OCI-LY7 (cell line): ENCODE data around the gene SNCB.

Source experiments
- EZH2phosphoT487 ChIP-seq: fragments of 200-600 bp; sonication (generic); IDR thresholded peaks from 2 replicates; pipeline ENCODE4 v1.6.1; 2018; ENCODE audit warnings: low read depth, borderline replicate concordance, mild to moderate bottlenecking, mixed run types, antibody characterized with exemption, low read length, moderate library complexity, mixed read lengths
- TF ChIP-seq, protein P1 (sequence below): fragments of 200-600 bp; sonication (generic); conservative IDR thresholded peaks from 2 replicates; pipeline ENCODE4 v1.5.1; 2014; ENCODE audit warnings: mild to moderate bottlenecking, antibody characterized with exemption, low read length, moderate library complexity, mixed read lengths

DNA sequence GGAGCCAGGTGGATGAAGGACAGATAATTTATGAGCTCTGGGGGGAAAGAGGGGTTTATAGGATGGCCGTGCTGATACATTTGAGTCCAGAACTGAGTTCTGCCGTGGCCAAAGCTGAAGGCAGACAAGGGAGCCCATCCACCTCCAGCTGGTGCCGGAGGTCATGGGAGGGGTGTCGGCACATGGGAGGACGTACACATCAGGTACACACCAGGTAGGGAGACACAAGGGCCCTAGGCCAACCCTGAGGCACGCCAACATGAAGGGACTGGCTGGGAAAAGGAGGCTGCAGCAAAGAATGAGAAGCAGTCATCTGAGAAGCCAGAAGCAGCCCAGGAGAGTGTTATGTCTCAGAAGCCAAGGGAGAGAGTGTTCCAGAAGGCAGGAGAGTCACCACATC is 18.3 kb downstream of the SNCB start:
- TF ChIP-seq, protein P1, sequence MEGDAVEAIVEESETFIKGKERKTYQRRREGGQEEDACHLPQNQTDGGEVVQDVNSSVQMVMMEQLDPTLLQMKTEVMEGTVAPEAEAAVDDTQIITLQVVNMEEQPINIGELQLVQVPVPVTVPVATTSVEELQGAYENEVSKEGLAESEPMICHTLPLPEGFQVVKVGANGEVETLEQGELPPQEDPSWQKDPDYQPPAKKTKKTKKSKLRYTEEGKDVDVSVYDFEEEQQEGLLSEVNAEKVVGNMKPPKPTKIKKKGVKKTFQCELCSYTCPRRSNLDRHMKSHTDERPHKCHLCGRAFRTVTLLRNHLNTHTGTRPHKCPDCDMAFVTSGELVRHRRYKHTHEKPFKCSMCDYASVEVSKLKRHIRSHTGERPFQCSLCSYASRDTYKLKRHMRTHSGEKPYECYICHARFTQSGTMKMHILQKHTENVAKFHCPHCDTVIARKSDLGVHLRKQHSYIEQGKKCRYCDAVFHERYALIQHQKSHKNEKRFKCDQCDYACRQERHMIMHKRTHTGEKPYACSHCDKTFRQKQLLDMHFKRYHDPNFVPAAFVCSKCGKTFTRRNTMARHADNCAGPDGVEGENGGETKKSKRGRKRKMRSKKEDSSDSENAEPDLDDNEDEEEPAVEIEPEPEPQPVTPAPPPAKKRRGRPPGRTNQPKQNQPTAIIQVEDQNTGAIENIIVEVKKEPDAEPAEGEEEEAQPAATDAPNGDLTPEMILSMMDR, result no peak
- no peak for TF ChIP-seq EZH2phosphoT487
